WERI-Rb-1 (cell line): Measurements from ENCODE around the gene COL20A1.

ENCODE experiments used
- DNase-seq: peaks from one replicate; pipeline ENCODE4 v3.0.0-alpha.2; 2020
- H3K27ac ChIP-seq: fragments of 250-450 bp; sonication (Bioruptor Pico); 2 replicates; pipeline ENCODE4 v1.5.1; 2020; ENCODE audit warnings: mild to moderate bottlenecking, moderate library complexity
- H3K27me3 ChIP-seq: fragments of 250-450 bp; sonication (Bioruptor Pico); 2 replicates; pipeline ENCODE4 v1.5.1; 2021; ENCODE audit warnings: mild to moderate bottlenecking, low read depth, moderate library complexity; ENCODE audit not compliant: insufficient read depth, severe bottlenecking
- H3K36me3 ChIP-seq: fragments of 250-450 bp; sonication (Bioruptor Pico); 2 replicates; pipeline ENCODE4 v1.5.1; 2020; ENCODE audit warnings: mild to moderate bottlenecking, moderate library complexity
- H3K4me3 ChIP-seq: 2 replicates; pipeline ENCODE4 v1.5.1; 2011; ENCODE audit warnings: low read depth, mild to moderate bottlenecking, control low read depth, low read length
- H3K9me3 ChIP-seq: fragments of 250-450 bp; sonication (Bioruptor Pico); 2 replicates; pipeline ENCODE4 v1.5.1; 2021; ENCODE audit warnings: mild to moderate bottlenecking, moderate library complexity; ENCODE audit not compliant: severe bottlenecking
- TF ChIP-seq, protein P1 (sequence below): IDR thresholded peaks from 2 replicates; pipeline ENCODE4 v1.5.1; 2011; ENCODE audit warnings: low read depth, mild to moderate bottlenecking, control low read depth, inconsistent platforms, low read length

COL20A1 gene

DNA sequence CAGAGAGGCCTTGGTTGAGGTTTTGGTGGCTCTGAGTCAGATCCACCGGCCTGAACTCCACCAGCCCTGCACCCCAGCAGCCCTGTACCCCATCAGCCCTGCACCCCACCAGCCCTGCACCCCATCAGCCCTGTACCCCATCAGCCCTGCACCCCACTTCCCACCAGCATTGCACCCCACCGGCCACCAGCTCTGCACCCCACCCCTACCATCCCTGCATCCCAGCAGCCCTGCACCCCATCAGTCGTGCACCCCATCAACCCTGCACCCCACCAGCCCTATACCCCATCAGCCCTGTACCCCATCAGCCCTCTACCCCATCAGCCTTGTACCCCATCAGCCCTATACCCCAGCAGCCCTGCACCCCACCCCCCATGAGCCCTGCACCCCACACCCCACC lies 82.5 kb downstream of the COL20A1 start:
- DNase-seq = no peak
- H3K27ac ChIP-seq = no peak overlapping the region
- H3K36me3 ChIP-seq = no peaks in the 10 kb centered on the region
- TF ChIP-seq, protein P1, sequence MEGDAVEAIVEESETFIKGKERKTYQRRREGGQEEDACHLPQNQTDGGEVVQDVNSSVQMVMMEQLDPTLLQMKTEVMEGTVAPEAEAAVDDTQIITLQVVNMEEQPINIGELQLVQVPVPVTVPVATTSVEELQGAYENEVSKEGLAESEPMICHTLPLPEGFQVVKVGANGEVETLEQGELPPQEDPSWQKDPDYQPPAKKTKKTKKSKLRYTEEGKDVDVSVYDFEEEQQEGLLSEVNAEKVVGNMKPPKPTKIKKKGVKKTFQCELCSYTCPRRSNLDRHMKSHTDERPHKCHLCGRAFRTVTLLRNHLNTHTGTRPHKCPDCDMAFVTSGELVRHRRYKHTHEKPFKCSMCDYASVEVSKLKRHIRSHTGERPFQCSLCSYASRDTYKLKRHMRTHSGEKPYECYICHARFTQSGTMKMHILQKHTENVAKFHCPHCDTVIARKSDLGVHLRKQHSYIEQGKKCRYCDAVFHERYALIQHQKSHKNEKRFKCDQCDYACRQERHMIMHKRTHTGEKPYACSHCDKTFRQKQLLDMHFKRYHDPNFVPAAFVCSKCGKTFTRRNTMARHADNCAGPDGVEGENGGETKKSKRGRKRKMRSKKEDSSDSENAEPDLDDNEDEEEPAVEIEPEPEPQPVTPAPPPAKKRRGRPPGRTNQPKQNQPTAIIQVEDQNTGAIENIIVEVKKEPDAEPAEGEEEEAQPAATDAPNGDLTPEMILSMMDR = no peak
- no peak overlapping the region for H3K4me3 ChIP-seq
- no peaks in the 10 kb centered on the region for H3K9me3 ChIP-seq
- no peaks in the 10 kb centered on the region for H3K27me3 ChIP-seq

DNA sequence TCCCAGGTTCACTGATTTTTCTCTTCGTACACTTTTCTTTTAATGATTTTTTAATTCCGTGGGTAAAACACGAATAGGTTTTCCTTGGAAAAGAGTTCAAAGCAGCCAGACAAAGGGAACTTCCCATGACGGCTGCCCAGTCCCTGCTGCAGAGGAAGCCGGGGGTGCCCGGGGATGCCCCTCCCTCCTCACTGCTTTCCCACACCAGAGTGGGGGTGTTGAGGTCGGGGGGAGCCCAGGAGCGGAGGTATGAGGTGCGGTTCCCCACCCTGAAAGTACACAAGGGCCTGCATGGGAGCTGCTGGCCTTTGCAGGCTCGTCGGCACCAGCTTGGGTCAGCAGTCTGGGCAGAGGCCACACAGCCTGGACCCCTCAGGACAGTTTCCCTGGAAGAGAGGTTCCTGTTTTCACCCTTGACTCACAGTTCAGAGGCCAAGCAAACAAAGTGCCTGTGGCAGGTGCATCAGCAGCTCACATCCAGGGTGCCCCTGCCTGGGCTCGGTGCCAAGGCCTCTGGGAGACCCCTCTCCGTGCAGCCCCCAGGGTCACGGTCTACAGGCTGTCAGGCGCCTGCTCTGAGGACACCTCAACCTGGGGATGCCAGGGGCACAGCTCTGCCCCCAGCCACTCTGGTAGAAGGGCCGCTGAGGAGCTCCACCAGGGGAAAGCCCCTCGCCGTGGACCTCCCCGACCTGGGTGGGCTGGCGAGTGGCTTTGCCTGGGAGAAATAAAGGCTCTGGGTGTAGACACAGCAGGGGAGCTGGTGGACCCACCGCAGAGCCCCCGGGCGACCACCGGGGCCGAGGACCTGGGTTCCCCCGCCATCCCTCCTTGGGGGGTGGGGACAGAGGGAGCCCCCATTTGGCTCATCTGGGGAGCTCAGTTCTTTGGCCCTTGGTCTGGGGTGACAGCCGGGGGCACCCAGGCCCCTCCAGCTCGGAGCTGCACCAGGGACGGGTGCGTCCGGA lies 83.6 kb downstream of the COL20A1 start:
- Histone ChIP-seq H3K27me3 (no peaks in the 10 kb centered on the region), H3K27ac (no peak overlapping the region), H3K36me3 (no peaks in the 10 kb centered on the region), H3K9me3 (no peaks in the 10 kb centered on the region), H3K4me3 (no peak overlapping the region)
- DNase-seq = no peak
- TF ChIP-seq, protein P1 = no peak

DNA sequence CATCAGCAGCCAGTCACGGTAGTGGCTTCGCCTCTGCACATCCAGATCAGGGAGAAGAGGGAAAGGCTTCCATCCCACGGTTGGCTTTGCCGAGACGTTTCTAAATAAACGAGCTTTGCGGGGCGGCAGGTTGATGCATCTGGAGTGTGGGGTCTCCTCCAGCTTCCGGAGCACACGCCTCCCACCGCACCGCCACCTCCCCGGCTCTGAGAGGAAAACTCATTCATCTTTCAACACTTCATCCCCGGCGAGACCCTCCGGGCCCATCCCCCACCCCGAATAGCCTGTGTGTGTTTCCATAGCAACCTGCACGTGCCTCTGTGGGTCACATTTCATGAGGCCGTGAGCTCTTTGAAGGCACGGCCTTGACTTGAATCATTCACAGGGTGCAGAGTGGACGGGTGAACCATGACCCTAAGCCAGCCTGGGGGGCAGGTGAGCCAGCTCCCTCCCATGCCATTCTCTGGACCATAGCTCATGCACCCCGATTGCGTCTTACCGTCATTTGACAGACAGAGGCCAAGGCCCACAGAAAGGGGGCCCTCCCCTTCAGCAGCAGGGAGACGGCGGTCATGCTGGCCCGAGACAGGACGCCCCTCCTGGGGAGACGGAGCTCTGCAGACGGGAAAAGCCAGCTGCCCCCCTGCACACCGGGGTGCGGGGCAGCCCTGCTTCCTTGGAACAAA lies 84.4 kb downstream of the COL20A1 start:
- TF ChIP-seq, protein P1 = 0 out of 2 replicates have a peak, but pooled peaks have one; percentile 16
- Histone ChIP-seq H3K36me3 (no peaks in the 10 kb centered on the region), H3K9me3 (no peaks in the 10 kb centered on the region), H3K4me3 (no peak overlapping the region), H3K27me3 (no peaks in the 10 kb centered on the region), H3K27ac (no peak overlapping the region)
- DNase-seq = no peak

DNA sequence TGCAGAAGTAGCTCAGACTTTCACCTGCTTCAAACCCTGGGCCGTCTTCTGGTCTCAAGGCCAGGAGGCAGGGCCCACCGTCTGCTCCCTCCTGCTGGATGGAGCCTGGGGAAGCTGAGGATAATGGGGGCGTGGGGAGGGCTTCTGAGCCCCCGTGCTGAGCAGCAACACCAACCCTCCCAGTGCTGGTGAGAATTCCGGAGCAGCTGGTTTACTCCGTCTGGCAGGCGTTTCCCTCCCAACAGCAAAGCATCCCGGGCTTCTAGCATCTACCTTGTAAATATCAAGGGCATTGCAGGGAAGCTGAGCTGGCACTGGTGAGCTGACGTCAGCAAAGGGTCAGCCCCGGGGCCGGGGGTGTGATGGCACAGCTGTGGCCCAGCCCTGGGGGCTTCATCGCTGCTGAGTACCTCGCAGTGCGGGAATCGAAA lies 85.0 kb downstream of the COL20A1 start:
- Histone ChIP-seq H3K27ac (no peak overlapping the region), H3K4me3 (no peak overlapping the region), H3K36me3 (no peaks in the 10 kb centered on the region), H3K9me3 (no peaks in the 10 kb centered on the region), H3K27me3 (no peaks in the 10 kb centered on the region)
- TF ChIP-seq, protein P1 = no peak
- no peak for DNase-seq

DNA sequence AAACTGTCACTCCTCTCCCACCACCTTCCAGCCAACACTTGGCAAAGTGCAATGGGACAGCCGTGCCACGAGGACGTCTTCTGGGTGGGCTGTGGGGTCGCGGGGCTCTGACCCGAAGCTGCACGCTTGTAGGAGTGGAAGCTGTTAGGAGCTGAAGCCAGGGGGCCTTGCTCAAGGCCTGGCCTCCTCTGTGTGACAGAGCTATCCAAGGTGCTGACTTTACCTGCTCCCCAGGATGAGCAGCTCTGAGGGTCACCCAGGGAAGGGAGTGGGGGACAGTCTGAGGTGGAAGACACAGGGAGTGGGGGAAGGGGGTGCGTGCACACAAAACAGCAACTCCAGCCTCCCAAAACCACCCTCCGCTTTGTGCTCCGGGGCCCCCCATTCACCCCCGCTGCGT lies 85.6 kb downstream of the COL20A1 start:
- Histone ChIP-seq H3K36me3 (no peaks in the 10 kb centered on the region), H3K4me3 (no peak overlapping the region), H3K9me3 (no peaks in the 10 kb centered on the region), H3K27ac (no peak overlapping the region), H3K27me3 (no peaks in the 10 kb centered on the region)
- TF ChIP-seq, protein P1 = no peak
- no peak for DNase-seq
